ENCODE measurements around the gene LAPTM5. TPM values are rescaled to one million over a fixed set of nuclear protein-coding genes. Genes with fewer than 3 reads are reported as not detected.

LAPTM5 gene
- total and polyA plus RNA-seq, 2 of the 8 experiments (the other 6 are each of a cell fraction or from before 2014, with no cell fraction given): 0.37 to 1.4 TPM

GRCh38 chr1:30785181-30785580, 27.6 kb upstream of the LAPTM5 start:
- FAIRE-seq (no peak), DNase-seq (ENCODE audit: low read depth in 1 of 2, low spot score in 2 of 2) (no peak)
- Histone ChIP-seq H3K27me3 (replicated peaks in 1 of 4; ENCODE audit: control insufficient read depth in 3 of 4, extremely low read depth in 1 of 4, insufficient read depth in 3 of 4, low read length in 3 of 4) (no peaks in the 10 kb centered on the region; a peak in 1 of 7 replicates), H3K9ac (replicated peaks in 1 of 4; ENCODE audit: extremely low read depth in 1 of 4, low read depth in 3 of 4, low read length in 3 of 4) (no peak overlapping the region), H4K8ac (ENCODE audit: extremely low read depth, insufficient read depth, low read length) (no peak overlapping the region), H2AK5ac (ENCODE audit: low read depth, low read length) (no peak overlapping the region), H2AFZ (ENCODE audit: low read length) (no peak overlapping the region), H3K9me3 (ENCODE audit: insufficient read depth in 2 of 2, low read depth in 1 of 2, low read length in 1 of 2) (no peaks in the 10 kb centered on the region), H3K23ac (ENCODE audit: insufficient read length) (no peak overlapping the region), H3K27ac (ENCODE audit: low read depth, low read length) (no peak overlapping the region), H2BK12ac (ENCODE audit: low read depth, low read length) (no peak overlapping the region), H3K56ac (replicated peaks; ENCODE audit: insufficient read length, low read depth, low read length) (no peak overlapping the region), H3K4me1 (replicated peaks in 1 of 4; ENCODE audit: control insufficient read depth in 3 of 4, insufficient read depth in 4 of 4, low read length in 3 of 4) (peaks cover 0 to 4% (median 2%) of the 10 kb centered on the region in 4 experiments; a peak in 5 of 7 replicates), H2BK15ac (ENCODE audit: low read length) (no peak overlapping the region), H4K91ac (replicated peaks; ENCODE audit: insufficient read length, low read length) (peak overlapping the region; percentile 41), H3K79me1 (ENCODE audit: low read depth, low read length) (no peaks in the 10 kb centered on the region), H2BK20ac (ENCODE audit: low read length) (no peak overlapping the region), H3K79me2 (ENCODE audit: control insufficient read depth in 1 of 2, insufficient read depth in 2 of 2, low read length in 2 of 2) (no peaks in the 10 kb centered on the region), H3K23me2 (ENCODE audit: low read depth, low read length) (no peaks in the 10 kb centered on the region), H2BK5ac (ENCODE audit: low read depth, low read length) (no peak overlapping the region), H3K4me3 (ENCODE audit: extremely low read depth in 1 of 4, insufficient read depth in 2 of 4, low read depth in 3 of 4, low read length in 4 of 4) (no peak overlapping the region), H4K20me1 (replicated peaks in 1 of 2; ENCODE audit: control insufficient read depth in 1 of 2, insufficient read depth in 2 of 2, low read length in 2 of 2) (no peaks in the 10 kb centered on the region), H3K4ac (replicated peaks; ENCODE audit: insufficient read length, low read depth, low read length) (no peak overlapping the region), H3K4me2 (ENCODE audit: insufficient read depth in 1 of 2, low read depth in 2 of 2, low read length in 2 of 2) (no peak overlapping the region), H4K5ac (ENCODE audit: insufficient read length, low read depth, low read length) (no peak overlapping the region), H3K14ac (ENCODE audit: insufficient read length) (no peak overlapping the region), H3K18ac (ENCODE audit: extremely low read depth, low read length) (no peak overlapping the region), H3K36me3 (ENCODE audit: control insufficient read depth in 2 of 4, insufficient read depth in 4 of 4, low read length in 3 of 4) (no peaks in the 10 kb centered on the region), H2BK120ac (replicated peaks; ENCODE audit: low read depth, low read length) (no peak overlapping the region)
- 77% methylated on average over 7 of the region's 7 CpGs; no CpG with 5 or more reads in 1 of the 2 experiments for WGBS, 2 experiments (ENCODE audit: extremely low coverage in 1 of 2, insufficient coverage in 1 of 2, insufficient read length in 1 of 2, insufficient replicate concordance in 2 of 2, low coverage in 1 of 2, low lambda C conversion rate in 2 of 2, missing lambda C conversion rate in 1 of 2)
- CTCF ChIA-PET (ENCODE audit: partially characterized antibody): interaction anchor here (17.9 to 51.2 kb wide), 3 partner anchors 18 to 136 kb away, joined by 329 to 1640 read pairs (median 1519); partner anchors contain the start of genes LAPTM5, MATN1 and SDC3
- POLR2A ChIA-PET (ENCODE audit: partially characterized antibody): no interaction called here
- TF ChIP-seq CHD2 (IDR thresholded peaks at IDR 0.05; ENCODE audit: low read length) (no peak), ZNF274 (IDR thresholded peaks at IDR 0.05; ENCODE audit: borderline replicate concordance, extremely low read depth, low read length) (no peak), BACH1 (IDR thresholded peaks at IDR 0.05; ENCODE audit: low read length) (no peak), CBX5 (IDR thresholded peaks at IDR 0.05; ENCODE audit: low read depth, low read length) (no peak), EGR1 (IDR thresholded peaks at IDR 0.05; ENCODE audit: borderline replicate concordance, low read depth, low read length) (no peak)
